GM19324 (cell line): Measurements from ENCODE around the gene RAI14.

ENCODE experiments used
- ATAC-seq: cut with Tn5 transposase; IDR thresholded peaks from one replicate; pipeline ENCODE4 v1.9.1; 2021; ENCODE audit warnings: mild to moderate bottlenecking, moderate library complexity; ENCODE audit not compliant: unreplicated experiment, low FRiP score

The RAI14 gene

GRCh38 chr5:34639852-34640626 lies 16.1 kb upstream of the RAI14 start:
- no peak for ATAC-seq

- no peak for ATAC-seq
Measured at GRCh38 chr5:34648039-34648839, 7.9 kb upstream of the RAI14 start.

DNA sequence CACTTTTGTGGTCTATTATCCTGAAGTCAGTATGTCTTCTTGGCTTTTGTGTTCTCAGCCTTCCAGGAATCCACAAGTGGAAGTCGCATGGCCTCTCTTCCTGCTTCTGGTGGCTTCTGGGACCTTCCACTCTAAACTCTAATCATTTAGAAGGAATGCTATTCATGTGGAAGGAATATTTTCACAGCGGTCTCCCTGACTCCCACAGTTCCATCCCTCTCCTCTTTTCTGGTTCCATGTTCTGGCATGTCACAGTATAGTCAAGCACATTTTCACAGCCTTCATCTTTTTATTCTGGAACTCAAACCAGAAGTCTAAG lies 7.3 kb upstream of the RAI14 start:
- ATAC-seq, result no peak

DNA sequence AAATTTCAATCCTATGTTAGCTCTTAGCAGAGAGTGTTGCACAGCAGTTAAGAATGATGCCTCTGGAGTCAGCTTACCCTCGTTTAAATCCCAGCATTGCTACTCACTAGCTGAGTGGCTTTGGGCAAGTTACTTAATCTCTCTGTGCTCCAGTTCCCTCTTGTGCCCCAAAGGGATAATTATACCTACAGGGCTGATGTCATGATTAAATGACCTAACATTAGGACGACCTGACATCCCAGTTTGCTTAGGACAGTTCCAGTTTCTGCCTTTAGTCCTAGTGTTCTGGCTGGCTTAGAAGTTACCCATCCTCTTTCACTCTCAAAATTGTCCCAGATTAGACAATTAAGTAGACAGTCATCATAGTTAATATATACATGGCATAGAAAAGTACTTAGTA lies 4.3 kb upstream of the RAI14 start:
- ATAC-seq, result no peak

GRCh38 chr5:34652466-34652865 lies 3.7 kb upstream of the RAI14 start:
- no peak for ATAC-seq

GRCh38 chr5:34652914-34653313 lies 3.2 kb upstream of the RAI14 start:
- ATAC-seq, result no peak

DNA sequence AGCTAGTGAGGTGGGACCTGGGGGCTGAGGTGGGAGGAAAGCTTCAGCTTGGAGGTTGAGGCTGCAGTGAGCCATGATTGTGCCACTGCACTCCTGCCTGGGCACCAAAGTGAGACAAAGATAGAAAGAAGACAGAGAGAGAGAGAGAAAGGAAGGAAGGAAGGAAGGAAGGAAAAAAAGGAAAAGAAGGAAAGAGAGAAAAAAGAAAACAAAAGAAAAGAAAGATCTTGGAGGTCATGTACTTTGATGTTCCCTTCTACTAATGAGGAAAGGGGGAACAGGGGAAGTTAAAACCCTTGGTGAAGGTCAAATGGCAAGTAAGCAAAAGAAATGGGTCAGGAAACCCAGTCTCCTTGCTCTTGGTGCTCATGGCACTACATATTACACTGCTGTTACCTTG lies 2.4 kb upstream of the RAI14 start:
- no peak for ATAC-seq

GRCh38 chr5:34655354-34655991 lies 655 bp upstream of the RAI14 start:
- ATAC-seq, result peak; percentile 54

GRCh38 chr5:34656700-34657273 lies 659 bp downstream of the RAI14 start:
- ATAC-seq, result no peak

- no peak for ATAC-seq
Measured at GRCh38 chr5:34657274-34657921, 1.3 kb downstream of the RAI14 start.

DNA sequence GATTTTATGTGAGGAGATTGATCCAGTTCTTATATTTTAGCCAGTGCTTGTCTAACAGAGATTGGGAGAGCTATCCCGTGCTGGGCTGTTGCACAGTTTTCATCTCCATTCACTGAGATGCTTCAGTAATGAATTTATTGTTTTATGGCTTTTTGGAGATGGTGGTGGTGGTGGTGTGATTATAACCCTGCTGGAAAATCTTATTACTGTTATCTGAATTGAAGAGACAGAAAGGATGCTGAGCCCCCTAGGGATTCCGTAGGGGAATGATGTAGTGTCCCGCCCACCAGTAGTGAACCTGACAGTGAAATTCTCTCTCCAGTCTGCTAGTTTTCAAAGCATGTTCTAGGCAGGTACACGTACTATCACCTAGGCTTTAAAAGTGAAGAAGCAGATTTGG lies 1.9 kb downstream of the RAI14 start:
- no peak for ATAC-seq

DNA sequence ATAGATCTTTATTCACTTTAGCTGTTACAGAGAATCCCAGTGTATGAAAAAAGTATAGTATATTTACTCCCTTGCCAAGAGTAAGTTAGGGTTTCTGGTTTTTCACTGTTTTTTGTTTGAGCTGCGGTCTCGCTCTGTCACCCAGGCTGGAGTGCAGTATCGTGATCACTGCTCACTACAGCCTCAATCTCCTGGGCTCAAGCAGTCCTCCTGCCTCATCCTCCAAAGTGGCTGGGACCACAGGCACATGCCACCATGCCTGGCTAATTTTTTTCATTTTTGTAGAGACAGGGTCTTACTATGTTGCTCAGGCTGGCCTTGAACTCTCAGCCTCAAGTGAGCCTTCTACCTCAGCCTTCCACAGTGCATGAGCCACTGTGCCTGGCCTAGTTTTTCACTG lies 3.0 kb downstream of the RAI14 start:
- no peak for ATAC-seq

DNA sequence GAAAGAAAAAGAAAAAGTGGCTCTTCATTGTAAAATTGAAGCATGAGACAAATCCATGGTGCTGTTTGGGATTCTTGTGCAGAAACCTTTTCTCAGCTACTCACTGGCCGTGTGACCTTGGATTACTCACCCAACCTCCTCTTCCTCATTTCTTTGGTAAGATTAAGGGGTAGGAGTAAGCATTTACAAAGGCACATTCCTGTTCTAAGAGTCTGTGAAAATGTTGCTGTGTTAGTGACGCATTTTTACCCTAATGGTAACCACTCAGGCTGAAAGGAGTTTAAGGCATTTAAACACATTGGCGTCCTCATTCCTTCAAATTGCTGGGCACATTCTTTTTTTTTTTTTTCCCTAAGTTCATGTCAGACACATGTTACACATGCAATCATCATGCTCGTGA lies 4.3 kb downstream of the RAI14 start:
- no peak for ATAC-seq

DNA sequence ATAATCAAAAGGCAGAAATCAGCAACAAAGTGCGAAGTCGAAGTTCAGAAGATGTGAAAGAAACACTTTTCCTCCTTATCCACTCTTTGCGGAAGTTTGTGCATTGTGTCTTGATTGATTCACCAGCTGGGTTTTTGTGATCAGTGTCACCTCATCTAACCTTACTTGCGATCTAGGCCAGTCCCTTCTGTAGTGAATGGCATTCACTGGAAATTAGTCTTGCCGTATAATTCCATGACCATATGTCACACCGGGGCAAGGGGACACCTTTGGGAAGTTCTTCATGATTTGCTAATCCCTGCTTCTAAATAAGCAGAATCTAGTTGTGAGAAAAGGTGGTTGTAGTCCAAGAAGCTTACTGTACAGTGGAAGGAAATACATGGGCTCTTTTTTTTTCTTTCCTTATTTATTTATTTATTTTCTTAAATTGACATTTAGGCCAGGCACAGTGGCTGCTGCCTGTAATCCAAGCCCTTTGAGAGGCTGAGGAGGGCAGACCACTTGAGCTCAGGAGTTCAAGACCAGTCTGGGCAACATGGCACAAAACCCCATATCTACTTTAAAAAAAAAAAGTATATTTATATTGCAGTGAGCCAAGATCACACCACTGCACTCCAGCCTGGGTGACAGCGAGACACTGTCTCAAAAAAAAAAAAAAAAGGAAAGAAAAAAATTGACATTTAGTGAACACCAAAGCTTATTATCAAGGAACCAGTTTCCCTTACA lies 7.8 kb downstream of the RAI14 start:
- no peak for ATAC-seq

DNA sequence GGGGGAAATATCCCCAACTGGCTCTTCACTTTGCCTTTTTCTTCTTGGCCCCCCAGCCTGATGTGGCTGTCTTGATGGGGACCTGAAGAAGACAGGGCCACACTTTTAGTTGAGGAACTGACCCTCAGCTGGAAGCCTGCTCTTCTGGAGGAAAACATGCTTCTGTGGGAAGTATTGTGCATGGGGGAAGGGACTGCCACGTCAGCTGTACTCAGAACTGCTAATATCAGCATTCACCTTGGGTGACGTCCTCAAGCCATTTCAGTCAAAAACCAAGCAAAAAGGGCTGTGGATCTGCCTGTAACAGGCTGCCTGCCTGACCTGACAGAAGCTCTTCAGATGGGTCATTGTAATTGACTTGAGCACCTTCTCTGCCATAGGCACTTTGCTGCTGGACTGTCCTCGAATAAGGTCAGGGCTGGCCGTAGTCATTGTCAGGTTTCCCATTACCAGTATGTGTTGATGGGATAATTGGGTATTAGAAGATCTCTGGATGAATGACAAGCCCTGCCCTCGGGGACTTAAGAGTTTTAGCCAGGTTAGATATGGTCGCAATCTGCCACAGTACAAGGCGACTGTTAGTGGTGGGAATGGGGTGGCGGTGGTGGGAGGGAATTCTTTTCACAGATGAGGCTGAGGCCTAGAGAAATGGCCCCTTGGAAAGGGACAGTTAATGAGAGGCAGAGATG lies 10.4 kb downstream of the RAI14 start:
- ATAC-seq, result no peak

GRCh38 chr5:34667705-34668104 lies 11.6 kb downstream of the RAI14 start:
- ATAC-seq, result no peak

DNA sequence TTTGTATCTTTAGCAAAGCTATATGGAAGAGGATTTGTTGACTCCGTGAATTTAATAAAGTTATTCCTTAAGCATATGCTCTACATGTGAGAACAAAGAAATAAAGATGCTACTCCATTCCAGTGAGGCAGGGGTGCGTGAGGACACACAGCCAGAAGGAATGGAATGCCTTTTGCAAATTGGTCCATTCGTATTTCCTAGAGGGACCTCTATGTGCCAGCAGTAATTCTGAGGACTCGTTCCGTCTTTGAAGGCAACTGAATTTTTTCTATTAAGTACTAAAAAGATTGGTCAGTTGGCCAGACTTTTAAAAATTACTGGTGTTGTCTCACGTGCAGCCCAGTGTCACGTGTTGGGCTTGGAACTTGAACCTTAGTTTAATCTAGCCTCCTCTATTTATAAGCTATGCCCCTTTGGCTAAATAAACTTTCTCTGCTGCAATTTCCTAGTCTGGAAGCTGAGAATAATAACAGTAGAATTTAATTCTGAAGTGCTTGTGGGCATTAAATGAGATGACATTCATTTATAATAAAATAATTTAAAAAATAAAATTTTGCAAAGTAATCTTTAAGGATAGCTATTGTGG lies 13.9 kb downstream of the RAI14 start:
- ATAC-seq, result no peak

GRCh38 chr5:34672196-34672595 lies 16.1 kb downstream of the RAI14 start:
- no peak for ATAC-seq

GRCh38 chr5:34673463-34674125 lies 17.5 kb downstream of the RAI14 start:
- ATAC-seq, result no peak
